Endothelial cell of umbilical vein (primary cell): ENCODE results near the gene PRKAG2. TPM values are rescaled to one million over a fixed set of nuclear protein-coding genes. Genes with fewer than 3 reads are reported as not detected.

Experiments used
- BruUV-seq: library from RNA; stranded (reverse); fragments of 400-500 nt; replicated peaks from 2 replicates; lab custom pipeline; 2021; lab: Mats Ljungman, UMichigan
- CTCF ChIA-PET: fragments of 300-600, 350-600 bp; sonication (Branson Sonifier 250); formaldehyde crosslinking; loops from one replicate; lab custom pipeline; 2021; ENCODE audit warnings: antibody characterized with exemption, inconsistent platforms; lab: Charles Lee
- POLR2A ChIA-PET: fragments of 300-600, 350-600 bp; sonication (Branson Sonifier 250); formaldehyde crosslinking; loops from one replicate; lab custom pipeline; 2021; ENCODE audit warnings: antibody characterized with exemption, inconsistent platforms; lab: Charles Lee
- DNase-seq: peaks from one replicate; pipeline ENCODE4 v3.0.0-alpha.2; 2011; ENCODE audit warnings: low read depth, low spot score
- FAIRE-seq: peaks from 2 replicates; lab custom pipeline; 2011; peaks lifted over from hg19 to GRCh38; lab: Jason Lieb, UNC
- H2AFZ ChIP-seq: 2 replicates; pipeline ENCODE4 v1.6.0; 2012; ENCODE audit warnings: low read depth, low read length, control low read depth, inconsistent platforms
- H3K27ac ChIP-seq: 2 replicates; pipeline ENCODE4 v1.5.1; 2011; ENCODE audit warnings: low read depth, mild to moderate bottlenecking, control low read depth, low read length, moderate library complexity; ENCODE audit not compliant: insufficient read depth
- H3K27me3 ChIP-seq, 2 experiments: 2 replicates each; pipeline versions ENCODE4 v1.6.0 to v1.6.1; 2011; ENCODE audit warnings: low read length in 2 of 2, mixed read lengths in 1 of 2; ENCODE audit not compliant: control insufficient read depth in 2 of 2, insufficient read depth in 2 of 2
- H3K36me3 ChIP-seq, 2 experiments: 2 replicates in 1 of 2; 3 replicates in 1 of 2; pipeline ENCODE4 v1.5.1; 2011; ENCODE audit warnings: low read length in 2 of 2, mild to moderate bottlenecking in 1 of 2, moderate library complexity in 1 of 2; ENCODE audit not compliant: control insufficient read depth in 2 of 2, insufficient read depth in 2 of 2; ENCODE audit errors: extremely low read depth in 1 of 2
- H3K4me1 ChIP-seq: 3 replicates; pipeline ENCODE4 v1.5.1; 2011; ENCODE audit warnings: mild to moderate bottlenecking, low read length; ENCODE audit not compliant: control insufficient read depth, insufficient read depth; ENCODE audit errors: extremely low read depth
- H3K4me2 ChIP-seq: 2 replicates; pipeline ENCODE4 v1.6.1; 2011; ENCODE audit warnings: low read length, control low read depth, mixed read lengths; ENCODE audit not compliant: insufficient read depth
- H3K4me3 ChIP-seq, 3 experiments: fragments of 200-600 bp in 1 of 3; sonication (generic), shearing (Covaris generic) in 1 of 3; replicated peaks in 1 of 3; 2 replicates each; pipeline ENCODE4 v1.5.1; 2011 to 2016; ENCODE audit warnings: control low read depth in 3 of 3, low read length in 3 of 3, mild to moderate bottlenecking in 2 of 3, inconsistent platforms in 1 of 3, low read depth in 1 of 3, moderate library complexity in 1 of 3; ENCODE audit not compliant: insufficient read depth in 1 of 3
- H3K79me2 ChIP-seq: 2 replicates; pipeline ENCODE4 v1.6.0; 2012; ENCODE audit warnings: low read length, inconsistent platforms; ENCODE audit not compliant: control insufficient read depth, insufficient read depth
- H3K9ac ChIP-seq: replicated peaks from 2 replicates; pipeline ENCODE3; 2011; ENCODE audit warnings: low read length, control low read depth; ENCODE audit not compliant: insufficient read depth; ENCODE audit errors: extremely low read depth
- H3K9me1 ChIP-seq: replicated peaks from 3 replicates; pipeline ENCODE4 v1.6.0; 2011; ENCODE audit warnings: mild to moderate bottlenecking, low read length; ENCODE audit not compliant: control insufficient read depth, insufficient read depth; ENCODE audit errors: extremely low read depth
- H3K9me3 ChIP-seq: replicated peaks from 2 replicates; pipeline ENCODE4 v1.5.1; 2012; ENCODE audit warnings: low read length, inconsistent platforms; ENCODE audit not compliant: control insufficient read depth, insufficient read depth
- H4K20me1 ChIP-seq: replicated peaks from 2 replicates; pipeline ENCODE3; 2011; ENCODE audit warnings: mild to moderate bottlenecking, low read length; ENCODE audit not compliant: control insufficient read depth, insufficient read depth; ENCODE audit errors: extremely low read depth
- EZH2 ChIP-seq: IDR thresholded peaks from 2 replicates; pipeline ENCODE4 v1.6.1; 2012; ENCODE audit warnings: borderline replicate concordance, low read depth, mild to moderate bottlenecking, moderate library complexity, low read length, inconsistent platforms; ENCODE audit not compliant: severe bottlenecking
- FOS ChIP-seq: IDR thresholded peaks from 2 replicates; pipeline ENCODE4 v1.6.1; 2011; ENCODE audit warnings: mild to moderate bottlenecking, low read length, moderate library complexity, borderline replicate concordance; ENCODE audit not compliant: insufficient read depth
- GATA2 ChIP-seq: IDR thresholded peaks from 2 replicates; pipeline ENCODE4 v1.7.0; 2011; ENCODE audit warnings: low read depth, mild to moderate bottlenecking, moderate library complexity, mixed read lengths, low read length; ENCODE audit not compliant: insufficient read length, insufficient read depth
- JUN ChIP-seq: IDR thresholded peaks from 2 replicates; pipeline ENCODE4 v1.6.1; 2011; ENCODE audit warnings: borderline replicate concordance, low read depth; ENCODE audit not compliant: insufficient read length, insufficient read depth
- MAX ChIP-seq: IDR thresholded peaks from 2 replicates; pipeline ENCODE4 v1.6.1; 2011; ENCODE audit not compliant: insufficient read depth, insufficient read length
- MYC ChIP-seq: IDR thresholded peaks from one replicate; pipeline ENCODE4 v1.6.1; 2011; ENCODE audit warnings: mild to moderate bottlenecking, low read depth, low read length
- POLR2A ChIP-seq: IDR thresholded peaks from 2 replicates; pipeline ENCODE4 v1.6.1; 2012; ENCODE audit warnings: low read depth, mild to moderate bottlenecking, control low read depth, low read length
- POLR2AphosphoS5 ChIP-seq: IDR thresholded peaks from 2 replicates; pipeline ENCODE4 v1.6.1; 2012; ENCODE audit warnings: low read depth, mild to moderate bottlenecking, control low read depth, low read length, moderate library complexity; ENCODE audit not compliant: insufficient read depth
- dilution Hi-C: fragments of 300-500 bp; cut with MboI; formaldehyde crosslinking; loops from one replicate; pipeline ENCODE4 v1.15.0; 2019; ENCODE audit warnings: low sequenced_read_pairs; ENCODE audit not compliant: extremely low pct_ligation_motif_present
- intact Hi-C: fragments of 100-400 bp; cut with micrococcal nuclease; formaldehyde crosslinking; loops from one replicate; pipeline ENCODE4 v1.10.0; 2022
- polyA plus RNA-seq, 4 experiments: library from polyadenylated mRNA; depleted of rRNA in 3 of 4; stranded (reverse) in 3 of 4; unstranded in 1 of 4; fragments of >200 nt; gene quantifications; 2 replicates each; pipeline versions ENCODE4 v1.2.1 to v1.2.3, GENCODE V29; 2011 to 2012; ENCODE audit warnings: missing spikeins in 1 of 4
- total RNA-seq: library from RNA; stranded (reverse); gene quantifications from 2 replicates; pipeline ENCODE4 v1.2.3, GENCODE V29; 2021
- TF ChIP-seq, protein P1 (sequence below), 2 donors: IDR thresholded peaks; 1 replicate in 1 of 2; 2 replicates in 1 of 2; pipeline ENCODE4 v1.5.1; 2011; ENCODE audit warnings: low read length in 2 of 2, mild to moderate bottlenecking in 2 of 2, moderate library complexity in 2 of 2, control low read depth in 1 of 2, inconsistent platforms in 1 of 2, low read depth in 1 of 2; ENCODE audit not compliant: insufficient read depth in 1 of 2; ENCODE audit errors: extremely low read depth in 1 of 2

Gene PRKAG2
- total and polyA plus RNA-seq, 2 donors (not counting 3 experiments of a cell fraction or from before 2014, with no cell fraction given), result 19.3 to 51.5 TPM

- Histone ChIP-seq H3K4me2 (no peak overlapping the region), H3K27me3 (peaks cover 6 to 14% of the 10 kb centered on the region in 2 experiments), H3K9ac (no peak overlapping the region), H3K27ac (no peak overlapping the region), H3K4me3 (no peak overlapping the region), H4K20me1 (no peaks in the 10 kb centered on the region), H3K4me1 (no peaks in the 10 kb centered on the region), H3K36me3 (no peaks in the 10 kb centered on the region), H2AFZ (no peak overlapping the region), H3K9me3 (no peaks in the 10 kb centered on the region), H3K79me2 (no peaks in the 10 kb centered on the region), H3K9me1 (no peaks in the 10 kb centered on the region)
- intact Hi-C loops, result no loop called here
- POLR2A ChIA-PET, result no interaction called here
- TF ChIP-seq, protein P1, sequence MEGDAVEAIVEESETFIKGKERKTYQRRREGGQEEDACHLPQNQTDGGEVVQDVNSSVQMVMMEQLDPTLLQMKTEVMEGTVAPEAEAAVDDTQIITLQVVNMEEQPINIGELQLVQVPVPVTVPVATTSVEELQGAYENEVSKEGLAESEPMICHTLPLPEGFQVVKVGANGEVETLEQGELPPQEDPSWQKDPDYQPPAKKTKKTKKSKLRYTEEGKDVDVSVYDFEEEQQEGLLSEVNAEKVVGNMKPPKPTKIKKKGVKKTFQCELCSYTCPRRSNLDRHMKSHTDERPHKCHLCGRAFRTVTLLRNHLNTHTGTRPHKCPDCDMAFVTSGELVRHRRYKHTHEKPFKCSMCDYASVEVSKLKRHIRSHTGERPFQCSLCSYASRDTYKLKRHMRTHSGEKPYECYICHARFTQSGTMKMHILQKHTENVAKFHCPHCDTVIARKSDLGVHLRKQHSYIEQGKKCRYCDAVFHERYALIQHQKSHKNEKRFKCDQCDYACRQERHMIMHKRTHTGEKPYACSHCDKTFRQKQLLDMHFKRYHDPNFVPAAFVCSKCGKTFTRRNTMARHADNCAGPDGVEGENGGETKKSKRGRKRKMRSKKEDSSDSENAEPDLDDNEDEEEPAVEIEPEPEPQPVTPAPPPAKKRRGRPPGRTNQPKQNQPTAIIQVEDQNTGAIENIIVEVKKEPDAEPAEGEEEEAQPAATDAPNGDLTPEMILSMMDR (IDR thresholded peaks at IDR 0.05; ENCODE audit: extremely low read depth in 1 of 2, insufficient read depth in 1 of 2, low read depth in 1 of 2, low read length in 2 of 2), result no peak
- TF ChIP-seq POLR2A, result no peak
- no peak for TF ChIP-seq MAX
- TF ChIP-seq EZH2, result no peak
- no peak for TF ChIP-seq FOS
- no peak for TF ChIP-seq MYC
- no peak for TF ChIP-seq POLR2AphosphoS5
- TF ChIP-seq GATA2, result no peak
- TF ChIP-seq JUN, result no peak
- BruUV-seq, result no TSS peak
- CTCF ChIA-PET, result no interaction called here
- dilution Hi-C loops, result no loop called here
- FAIRE-seq (no peak), DNase-seq (no peak)
Observed at GRCh38 chr7:151790095-151790829, 86.7 kb downstream of the PRKAG2 start.
